Body of pancreas (tissue), 4 donors: ENCODE data around the gene QKI.
"Not testable (repeated sequence)": the region's sequence is repeated elsewhere in the genome, so short reads cannot be mapped to it uniquely, and the experiment has no call there.

Source experiments
- CTCF ChIP-seq, 7 experiments: fragments of 450-650 bp in 4 of 7; fragments of 200-600 bp in 3 of 7; sonication (generic) in 3 of 7; IDR thresholded peaks; one replicate each; pipeline ENCODE4 v1.5.1; 2016 to 2019; ENCODE audit warnings: antibody characterized with exemption in 7 of 7
- POLR2A ChIP-seq, 3 donors: fragments of 450-650 bp; IDR thresholded peaks; one replicate each; pipeline ENCODE4 v1.6.1; 2016; ENCODE audit warnings: antibody characterized with exemption in 3 of 3, mild to moderate bottlenecking in 2 of 3

GRCh38 chr6:163590132-163590531 is 175.6 kb downstream of the QKI start:
- not testable (repeated sequence) for TF ChIP-seq CTCF, POLR2A (IDR thresholded peaks at IDR 0.05)
